ENCODE measurements around the gene ST6GALNAC2.
A peak's percentile ranks its signal among the peaks of the same experiment; 100 is the strongest.
"Not testable (repeated sequence)": the region's sequence is repeated elsewhere in the genome, so short reads cannot be mapped to it uniquely, and the experiment has no call there.

ST6GALNAC2 gene

GRCh38 chr17:76528528-76529223, 57.0 kb downstream of the ST6GALNAC2 start:
- DNase-seq (ENCODE audit: low spot score), result no peak

DNA sequence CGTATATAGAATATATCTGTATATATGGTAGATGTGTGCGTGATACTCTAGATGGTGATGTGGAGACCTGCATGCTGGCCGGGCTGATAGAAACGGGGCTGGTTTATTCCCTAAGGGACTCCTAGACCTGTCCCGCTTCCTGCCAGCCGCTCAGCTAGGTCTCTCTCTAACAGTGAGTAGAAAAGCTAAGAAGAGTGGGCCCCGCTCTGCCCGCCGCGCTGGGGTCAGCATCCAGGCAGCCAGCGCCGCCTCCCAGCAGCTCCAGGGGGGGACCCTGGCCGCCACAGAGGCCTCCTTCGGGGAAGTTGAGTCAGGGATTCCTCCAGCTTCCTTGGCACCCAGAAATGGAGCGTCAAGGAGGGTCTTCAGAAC, 57.5 kb downstream of the ST6GALNAC2 start:
- no peak for DNase-seq (ENCODE audit: low spot score)

GRCh38 chr17:76527430-76528111, 58.1 kb downstream of the ST6GALNAC2 start:
- DNase-seq (ENCODE audit: low spot score), result peak; percentile 61

- not testable (repeated sequence) for DNase-seq (ENCODE audit: low spot score)
Measured at GRCh38 chr17:76527016-76527415, 58.6 kb downstream of the ST6GALNAC2 start.

DNA sequence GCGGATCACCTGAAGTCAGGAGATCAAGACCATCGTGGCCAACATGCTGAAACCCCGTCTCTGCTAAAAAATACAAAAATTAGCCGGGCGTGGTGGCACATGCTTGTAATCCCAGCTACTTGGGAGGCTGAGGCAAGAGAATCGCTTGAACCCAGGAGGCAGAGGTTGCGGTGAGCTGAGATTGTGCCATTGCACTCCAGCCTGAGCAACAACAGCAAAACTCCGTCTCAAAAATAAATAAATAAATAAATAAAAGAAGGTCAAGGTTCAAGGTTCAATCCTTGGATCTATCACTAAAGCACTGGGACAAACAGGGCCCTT, 60.2 kb downstream of the ST6GALNAC2 start:
- not testable (repeated sequence) for DNase-seq (ENCODE audit: low spot score)

DNA sequence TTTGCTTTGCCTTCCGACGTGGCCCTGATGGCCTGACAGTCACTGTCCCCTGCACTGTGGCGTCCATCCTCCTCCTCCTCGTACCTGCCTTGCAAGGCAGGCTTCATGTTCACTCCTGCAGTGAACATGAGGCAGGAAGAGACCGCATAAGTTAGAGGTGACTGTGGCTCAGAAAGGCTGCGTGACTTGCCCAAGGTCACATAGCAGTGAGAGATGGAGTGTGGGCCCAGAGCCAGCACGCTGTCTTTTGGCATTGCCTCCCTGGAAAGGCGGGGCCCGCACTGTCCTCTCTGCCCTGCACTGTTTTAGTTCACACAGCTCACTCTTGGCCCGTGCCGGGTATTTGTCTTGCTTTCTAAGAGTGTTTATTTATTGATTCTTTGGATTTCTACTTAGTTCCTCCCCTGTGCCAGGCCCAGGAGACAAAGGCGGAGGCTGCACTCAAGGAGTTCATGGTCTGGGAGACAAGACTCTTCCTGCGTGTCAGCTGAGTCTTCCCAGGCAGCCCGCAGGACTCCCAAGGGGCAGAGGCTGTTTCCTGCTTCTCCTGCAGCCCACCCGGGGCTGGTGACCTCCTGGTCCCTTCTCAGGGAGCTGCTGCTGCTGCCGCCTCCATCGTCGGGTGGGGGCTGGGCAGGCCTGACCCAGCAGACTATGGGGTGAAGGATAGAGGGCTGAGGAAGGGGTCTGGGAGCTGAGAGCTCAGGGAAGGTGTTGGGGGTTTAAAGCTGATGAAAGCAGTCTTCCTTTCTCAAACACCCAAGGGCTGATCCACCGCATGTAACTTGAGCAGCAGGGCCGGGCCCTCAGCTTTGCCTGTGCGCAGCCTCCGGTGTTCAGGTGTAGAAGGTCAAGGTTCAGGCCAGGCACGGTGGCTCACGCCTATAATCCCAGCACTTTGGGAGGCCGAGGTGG, 60.8 kb downstream of the ST6GALNAC2 start:
- no peak for DNase-seq (ENCODE audit: low spot score)

- peak; percentile 81 for DNase-seq (ENCODE audit: low spot score)
Measured at GRCh38 chr17:76523084-76524037, 62.3 kb downstream of the ST6GALNAC2 start.

DNA sequence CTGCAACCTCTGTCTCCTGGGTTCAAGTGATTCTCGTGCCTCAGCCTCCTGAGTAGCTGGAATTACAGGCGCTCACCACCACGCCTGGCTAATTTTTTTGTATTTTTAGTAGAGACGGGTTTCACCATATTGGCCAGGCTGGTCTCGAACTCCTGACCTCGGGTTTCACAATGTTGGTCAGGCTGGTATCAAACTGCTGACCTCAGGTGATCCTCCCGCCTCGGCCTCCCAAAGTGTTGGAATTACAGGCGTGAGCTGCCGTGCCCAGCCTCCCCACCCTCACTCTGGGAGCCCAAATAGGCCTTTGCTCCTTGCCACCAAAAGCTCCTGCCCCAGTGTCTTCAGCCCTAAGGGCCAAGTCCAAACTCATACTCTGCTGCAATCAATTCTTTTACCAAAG, 64.0 kb downstream of the ST6GALNAC2 start:
- not testable (repeated sequence) for DNase-seq (ENCODE audit: low spot score)

DNA sequence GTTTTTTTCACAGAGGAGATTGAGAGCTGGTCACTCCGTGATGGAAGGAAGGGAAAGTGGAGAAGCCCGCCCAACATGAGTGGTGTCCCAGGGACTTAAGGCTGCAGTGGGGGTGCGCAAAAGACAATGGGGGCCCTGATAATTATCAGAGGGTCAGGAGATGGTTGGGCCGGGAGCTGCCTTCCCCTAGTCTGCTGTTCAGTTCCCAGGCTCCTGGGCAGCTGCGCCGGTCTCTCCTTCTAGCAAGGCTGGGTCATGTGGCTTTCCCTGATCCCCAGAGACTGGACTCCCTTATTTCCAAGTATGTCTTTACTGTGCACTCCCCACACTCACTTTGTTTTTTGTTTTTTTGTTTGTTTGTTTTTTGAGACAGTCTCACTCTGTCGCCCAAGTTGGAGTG, 64.4 kb downstream of the ST6GALNAC2 start:
- DNase-seq (ENCODE audit: low spot score), result no peak

DNA sequence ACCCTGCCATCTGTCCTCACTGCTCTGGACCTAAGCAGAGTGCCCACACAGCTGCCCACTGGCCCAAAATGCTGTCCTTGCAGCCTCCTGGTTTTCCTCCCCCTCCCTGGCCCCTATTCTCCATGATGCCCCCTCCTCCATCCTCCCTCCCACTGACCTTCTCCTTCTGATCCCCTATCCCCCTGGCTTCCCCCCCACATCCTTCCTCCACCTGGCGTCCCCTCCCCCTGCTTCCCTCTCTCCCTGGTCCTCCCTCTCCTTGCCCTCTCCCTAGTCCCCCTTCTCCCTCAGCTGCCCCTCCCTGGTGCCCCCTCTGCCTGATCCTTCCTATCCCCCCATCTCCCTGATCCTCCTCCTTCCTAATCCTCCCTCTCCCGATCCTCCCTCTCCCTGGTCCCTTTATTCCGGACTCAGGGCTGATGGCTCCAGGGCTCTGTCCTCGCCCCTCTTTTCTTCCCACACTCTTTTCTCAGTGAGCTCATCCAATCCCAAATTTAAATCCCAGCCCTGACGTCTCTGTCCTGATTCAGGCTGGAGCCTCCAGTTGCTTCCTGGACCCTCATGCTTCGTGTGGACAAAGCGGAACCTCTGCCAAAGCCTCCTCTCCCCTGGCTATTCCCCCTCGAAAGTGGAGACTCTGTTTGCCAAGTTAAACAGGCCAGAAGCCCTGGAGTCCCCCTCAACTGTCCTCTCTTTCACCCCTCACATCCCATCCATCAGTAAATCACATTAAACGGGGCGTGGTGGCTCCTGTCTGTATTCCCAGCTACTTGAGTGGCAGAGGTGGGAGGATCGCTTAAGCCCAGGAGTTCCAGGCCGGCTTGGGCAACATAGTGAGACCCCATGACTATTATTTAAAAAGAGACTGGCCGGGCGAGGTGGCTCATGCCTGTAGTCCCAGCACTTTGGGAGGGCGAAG, 66.4 kb downstream of the ST6GALNAC2 start:
- no peak for DNase-seq (ENCODE audit: low spot score)

- no peak for DNase-seq (ENCODE audit: low spot score)
Measured at GRCh38 chr17:76517638-76518038, 68.0 kb downstream of the ST6GALNAC2 start.

Data from CD4-positive, alpha-beta T cell treated with Interleukin-6 at 100 ng/mL for 8 hours (primary cell).